Measurements from ENCODE around the gene CNGA4.

DNA sequence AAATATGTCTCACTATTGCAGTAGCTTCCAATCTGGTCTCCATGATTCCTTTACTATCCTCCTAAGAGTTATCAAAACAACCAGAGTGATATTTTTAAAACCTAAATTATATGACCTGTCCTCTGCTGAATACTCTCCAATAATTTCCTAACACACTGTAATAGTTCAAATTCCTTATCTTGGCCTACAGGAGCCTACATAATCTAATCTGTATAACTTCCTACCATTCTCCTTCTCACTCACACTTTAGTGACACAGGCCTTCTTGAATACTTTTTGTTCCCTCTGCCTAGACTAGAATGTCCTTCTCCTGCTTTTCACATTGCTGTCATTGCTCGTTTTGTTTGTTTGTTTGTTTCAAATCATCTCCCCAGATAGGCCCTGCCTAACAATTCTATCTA, 13.9 kb upstream of the CNGA4 start:
- no peak for TF ChIP-seq EZH2phosphoT487 (IDR thresholded peaks at IDR 0.05)
- TF ChIP-seq, protein P1, sequence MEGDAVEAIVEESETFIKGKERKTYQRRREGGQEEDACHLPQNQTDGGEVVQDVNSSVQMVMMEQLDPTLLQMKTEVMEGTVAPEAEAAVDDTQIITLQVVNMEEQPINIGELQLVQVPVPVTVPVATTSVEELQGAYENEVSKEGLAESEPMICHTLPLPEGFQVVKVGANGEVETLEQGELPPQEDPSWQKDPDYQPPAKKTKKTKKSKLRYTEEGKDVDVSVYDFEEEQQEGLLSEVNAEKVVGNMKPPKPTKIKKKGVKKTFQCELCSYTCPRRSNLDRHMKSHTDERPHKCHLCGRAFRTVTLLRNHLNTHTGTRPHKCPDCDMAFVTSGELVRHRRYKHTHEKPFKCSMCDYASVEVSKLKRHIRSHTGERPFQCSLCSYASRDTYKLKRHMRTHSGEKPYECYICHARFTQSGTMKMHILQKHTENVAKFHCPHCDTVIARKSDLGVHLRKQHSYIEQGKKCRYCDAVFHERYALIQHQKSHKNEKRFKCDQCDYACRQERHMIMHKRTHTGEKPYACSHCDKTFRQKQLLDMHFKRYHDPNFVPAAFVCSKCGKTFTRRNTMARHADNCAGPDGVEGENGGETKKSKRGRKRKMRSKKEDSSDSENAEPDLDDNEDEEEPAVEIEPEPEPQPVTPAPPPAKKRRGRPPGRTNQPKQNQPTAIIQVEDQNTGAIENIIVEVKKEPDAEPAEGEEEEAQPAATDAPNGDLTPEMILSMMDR (IDR thresholded peaks at IDR 0.05) = no peak

Measured in neural progenitor cell (in vitro differentiated cells).